ENCODE data around the gene RTL10. TPM values are rescaled to one million over a fixed set of nuclear protein-coding genes. Genes with fewer than 3 reads are reported as not detected.

Gene RTL10
- total and polyA plus RNA-seq, 2 of the 13 experiments (the other 11 are each of a cell fraction or from before 2014, with no cell fraction given) = 14.1 to 15.8 TPM

DNA sequence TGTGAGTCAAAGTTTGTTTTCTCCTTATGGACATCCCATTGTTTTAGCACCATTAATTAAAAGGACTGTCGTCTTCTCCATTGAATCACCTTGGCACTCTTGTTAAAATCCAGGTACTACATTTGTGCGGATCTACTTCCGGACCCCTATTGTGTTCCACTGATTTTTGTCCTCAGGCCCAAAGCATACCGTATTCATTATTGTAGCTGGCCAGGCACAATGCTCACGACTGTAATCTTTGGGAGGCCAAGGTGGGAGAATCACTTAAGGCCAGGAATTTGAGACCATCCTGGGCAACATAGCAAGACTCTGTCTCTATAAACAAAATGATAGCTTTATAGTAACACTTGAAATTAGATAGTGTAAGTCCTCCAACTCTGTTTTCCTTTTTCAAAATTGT, 8.9 kb upstream of the RTL10 start:
- H4K20me1 ChIP-seq (ENCODE audit: insufficient read depth, low read length) = no peaks in the 10 kb centered on the region
- H3K27me3 ChIP-seq (ENCODE audit: control insufficient read depth in 1 of 2, insufficient read depth in 2 of 2, low read length in 2 of 2) = no peaks in the 10 kb centered on the region; a peak in 1 of 5 replicates
- DNase-seq (ENCODE audit: low spot score) = no peak
- no peaks in the 10 kb centered on the region for H3K36me3 ChIP-seq (replicated peaks in 1 of 2; ENCODE audit: control insufficient read depth in 1 of 2, insufficient read depth in 2 of 2, low read length in 2 of 2)
- no peaks in the 10 kb centered on the region for H3K9me3 ChIP-seq (ENCODE audit: low read length)
- in situ Hi-C loops (cut with HindIII; ENCODE audit: extremely low pct_ligation_motif_present, low pct_unique_long_range_greater_than_20kb) (no loop called here), intact Hi-C loops (cut with micrococcal nuclease; ENCODE audit: unreplicated experiment) (no loop called here)
- H3K9ac ChIP-seq (ENCODE audit: insufficient read depth, low read depth, low read length) = no peak overlapping the region
- BruUV-seq (replicated peaks) = no TSS peak
- no peaks in the 10 kb centered on the region for H3K79me2 ChIP-seq (ENCODE audit: insufficient read depth, low read length)
- H3K27ac ChIP-seq (ENCODE audit: extremely low read length, insufficient read depth, low read length) = no peak overlapping the region
- H3K4me2 ChIP-seq (ENCODE audit: low read depth, low read length) = no peak overlapping the region
- TF ChIP-seq FOXA1 (IDR thresholded peaks at IDR 0.05) (no peak), FOXA1 (CRISPR knock-in tag; IDR thresholded peaks at IDR 0.05) (no peak), SRF (IDR thresholded peaks at IDR 0.05; ENCODE audit: low read depth, low read length) (no peak), ZFY (CRISPR knock-in tag; IDR thresholded peaks at IDR 0.05) (no peak), KMT2B (CRISPR knock-in tag; IDR thresholded peaks at IDR 0.05) (no peak), RAD51 (IDR thresholded peaks at IDR 0.05; ENCODE audit: borderline replicate concordance) (no peak), ARNT (IDR thresholded peaks at IDR 0.05) (no peak), ARNTL (CRISPR knock-in tag; IDR thresholded peaks at IDR 0.05) (no peak), ZNF143 (CRISPR knock-in tag; IDR thresholded peaks at IDR 0.05) (no peak), ZMAT3 (CRISPR knock-in tag; conservative IDR thresholded peaks at IDR 0.05) (no peak), MXI1 (IDR thresholded peaks at IDR 0.05; ENCODE audit: borderline replicate concordance, low read depth, low read length) (no peak), NAIF1 (CRISPR knock-in tag; IDR thresholded peaks at IDR 0.05; ENCODE audit: borderline replicate concordance) (no peak), ZFYVE20 (CRISPR knock-in tag; IDR thresholded peaks at IDR 0.05; ENCODE audit: borderline replicate concordance, low read depth) (no peak)
- TF ChIP-seq, protein P1, sequence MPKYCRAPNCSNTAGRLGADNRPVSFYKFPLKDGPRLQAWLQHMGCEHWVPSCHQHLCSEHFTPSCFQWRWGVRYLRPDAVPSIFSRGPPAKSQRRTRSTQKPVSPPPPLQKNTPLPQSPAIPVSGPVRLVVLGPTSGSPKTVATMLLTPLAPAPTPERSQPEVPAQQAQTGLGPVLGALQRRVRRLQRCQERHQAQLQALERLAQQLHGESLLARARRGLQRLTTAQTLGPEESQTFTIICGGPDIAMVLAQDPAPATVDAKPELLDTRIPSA (CRISPR knock-in tag; IDR thresholded peaks at IDR 0.05; ENCODE audit: borderline replicate concordance) = no peak
- TF ChIP-seq, protein P2, sequence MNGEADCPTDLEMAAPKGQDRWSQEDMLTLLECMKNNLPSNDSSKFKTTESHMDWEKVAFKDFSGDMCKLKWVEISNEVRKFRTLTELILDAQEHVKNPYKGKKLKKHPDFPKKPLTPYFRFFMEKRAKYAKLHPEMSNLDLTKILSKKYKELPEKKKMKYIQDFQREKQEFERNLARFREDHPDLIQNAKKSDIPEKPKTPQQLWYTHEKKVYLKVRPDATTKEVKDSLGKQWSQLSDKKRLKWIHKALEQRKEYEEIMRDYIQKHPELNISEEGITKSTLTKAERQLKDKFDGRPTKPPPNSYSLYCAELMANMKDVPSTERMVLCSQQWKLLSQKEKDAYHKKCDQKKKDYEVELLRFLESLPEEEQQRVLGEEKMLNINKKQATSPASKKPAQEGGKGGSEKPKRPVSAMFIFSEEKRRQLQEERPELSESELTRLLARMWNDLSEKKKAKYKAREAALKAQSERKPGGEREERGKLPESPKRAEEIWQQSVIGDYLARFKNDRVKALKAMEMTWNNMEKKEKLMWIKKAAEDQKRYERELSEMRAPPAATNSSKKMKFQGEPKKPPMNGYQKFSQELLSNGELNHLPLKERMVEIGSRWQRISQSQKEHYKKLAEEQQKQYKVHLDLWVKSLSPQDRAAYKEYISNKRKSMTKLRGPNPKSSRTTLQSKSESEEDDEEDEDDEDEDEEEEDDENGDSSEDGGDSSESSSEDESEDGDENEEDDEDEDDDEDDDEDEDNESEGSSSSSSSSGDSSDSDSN (CRISPR knock-in tag; IDR thresholded peaks at IDR 0.05) = no peak
- ChIA-PET CTCF (ENCODE audit: low intra/inter-chr PET ratio, low total read pairs) (no interaction called here), POLR2A (no interaction called here)
- H2AFZ ChIP-seq (ENCODE audit: low read length) = no peak overlapping the region
- no peak overlapping the region for H3K4me3 ChIP-seq (replicated peaks in 1 of 3; ENCODE audit: insufficient read depth in 1 of 3, low read depth in 2 of 3, low read length in 3 of 3)
- 79% methylated on average over 5 of the region's 5 CpGs for WGBS (ENCODE audit: low lambda C conversion rate)
- FAIRE-seq = no peak
- no peak for ATAC-seq
- H3K4me1 ChIP-seq (ENCODE audit: insufficient read depth, low read length) = peaks cover 1% of the 10 kb centered on the region

Data from HepG2 (cell line).